Left ventricle myocardium superior (tissue), 1 donor: ENCODE results near the gene LHFPL3. TPM values are rescaled to one million over a fixed set of nuclear protein-coding genes. Genes with fewer than 3 reads are reported as not detected.

Experiments
- ATAC-seq: fragments of 200-7000 bp; cut with Tn5 transposase; one replicate; pipeline ENCODE4 v1.9.1; 2020; ENCODE audit warnings: mild to moderate bottlenecking, moderate library complexity
- DNase-seq: peaks from one replicate; pipeline ENCODE4 v3.0.0-alpha.2; 2020
- intact Hi-C: fragments of 100-400 bp; cut with micrococcal nuclease; formaldehyde crosslinking; loops from one replicate; pipeline ENCODE4 v1.11.0; 2022
- total RNA-seq: library from RNA; stranded (reverse); fragmentation: NEBNext Ultra II Directional; extraction: Animal tissue kit (Norgen Biotek cat#: 25700); gene quantifications from one replicate; pipeline ENCODE4 v1.2.1, GENCODE V29; 2021
- donor health status: DM: no; HTN: yes; CAD: no; lungs with severe emphysema.

LHFPL3 gene
- total RNA-seq, 1 donor from 2014 or later: not detected

DNA sequence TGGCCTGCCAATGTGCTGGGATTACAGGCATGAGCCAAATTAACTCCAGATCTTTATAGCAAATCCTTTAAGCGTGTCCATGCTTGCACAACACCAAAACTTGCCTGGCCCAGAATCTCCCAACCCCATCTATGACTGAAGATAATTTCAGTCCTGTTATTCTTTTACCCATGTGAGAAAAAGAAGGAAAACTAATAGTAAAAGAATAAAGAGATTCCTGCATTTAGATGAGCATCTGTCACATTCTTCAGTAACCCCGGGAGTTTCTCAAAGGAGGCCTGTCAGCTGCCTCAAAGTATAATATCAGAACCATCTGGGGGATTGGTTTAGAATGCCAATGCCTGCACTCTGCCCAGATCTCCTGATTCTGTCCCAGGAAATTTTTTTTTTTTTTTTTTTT, 527.5 kb downstream of the LHFPL3 start:
- intact Hi-C loops: loop anchor here (10.0 kb wide), 1 partner anchor 621 kb away; no protein-coding TSS in a partner anchor
- ATAC-seq: no peak

DNA sequence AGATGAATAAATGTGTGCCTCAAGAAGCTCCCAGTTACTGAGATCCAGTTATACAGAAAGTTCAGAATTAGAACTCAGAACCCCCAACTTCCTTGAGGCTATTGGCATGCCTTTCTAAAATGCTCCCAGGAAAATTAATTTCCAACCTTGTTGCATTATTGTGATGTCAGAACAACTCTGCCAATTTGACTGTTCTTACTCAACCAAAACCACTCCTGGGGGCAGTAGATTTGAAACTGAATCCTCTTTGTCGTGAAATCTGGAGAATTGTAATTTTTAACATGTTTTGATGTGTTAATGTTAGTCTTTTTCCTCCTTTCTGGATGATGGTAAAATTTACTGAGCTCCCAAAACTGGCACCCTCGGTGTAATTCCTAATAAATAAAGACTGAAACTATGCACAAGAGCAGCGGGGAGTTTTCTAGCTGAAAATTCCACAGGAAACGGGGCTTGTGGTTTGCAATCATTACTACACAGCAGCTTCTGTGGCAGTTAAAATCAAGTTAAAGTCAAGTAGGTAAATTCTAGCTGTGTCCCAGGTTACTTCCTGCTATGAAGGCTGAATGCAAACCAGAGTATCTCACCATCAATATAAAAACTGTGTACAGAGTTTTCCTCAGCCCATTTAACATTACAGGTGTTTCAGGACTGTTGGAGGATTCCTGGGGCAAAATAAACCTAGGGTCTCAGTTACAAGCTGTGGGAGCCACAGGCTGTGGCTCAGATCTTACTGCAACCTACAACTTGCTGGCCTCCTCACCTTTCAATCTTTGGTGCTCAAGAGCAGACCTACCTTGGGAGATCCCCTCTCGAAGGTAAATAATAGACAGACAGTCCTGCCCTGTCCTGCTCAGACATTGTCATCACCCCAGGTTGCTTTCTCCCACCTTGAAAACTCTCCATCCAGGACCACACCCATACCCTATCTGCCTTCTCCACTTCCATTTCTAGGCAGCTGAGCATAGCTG, 529.3 kb downstream of the LHFPL3 start:
- intact Hi-C loops: loop anchor here (10.0 kb wide), 1 partner anchor 623 kb away; no protein-coding TSS in a partner anchor

More for the DNA sequence above, 527.5 kb downstream of the LHFPL3 start:
- DNase-seq: no peak

DNA sequence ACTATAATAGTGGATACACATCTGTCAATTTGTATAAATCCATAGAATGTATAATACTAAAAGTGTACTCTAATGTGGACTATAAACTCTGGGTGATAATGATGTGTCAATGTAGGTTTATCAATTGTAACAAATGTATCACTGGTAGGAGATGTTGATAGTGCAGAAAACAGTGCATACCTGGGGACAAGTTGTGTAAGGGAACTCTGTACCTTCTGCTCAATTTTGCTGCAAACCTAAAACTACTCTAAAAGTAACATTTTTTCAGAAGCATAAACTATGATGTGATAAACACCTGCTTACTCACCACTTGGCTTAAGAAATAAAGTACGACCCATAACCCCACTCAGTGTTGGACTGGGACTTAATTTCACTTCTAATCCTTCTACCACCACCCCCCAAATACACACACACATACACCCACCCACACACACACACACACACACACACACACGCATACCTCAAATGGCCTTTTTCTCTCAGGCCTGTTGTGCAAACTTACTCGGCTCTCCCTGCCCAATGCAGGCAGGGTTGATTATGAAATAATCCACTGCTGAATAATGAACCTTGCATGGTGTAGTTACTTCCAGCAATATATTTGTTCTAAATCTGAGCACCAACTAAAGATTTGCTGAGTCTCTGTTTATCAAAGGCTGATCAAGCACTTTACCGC, 531.5 kb downstream of the LHFPL3 start:
- DNase-seq: no peak
- intact Hi-C loops: loop anchor here (10.0 kb wide), 1 partner anchor 625 kb away; no protein-coding TSS in a partner anchor
- ATAC-seq: no peak

More for the DNA sequence above, 529.3 kb downstream of the LHFPL3 start:
- DNase-seq (no peak), ATAC-seq (no peak)

DNA sequence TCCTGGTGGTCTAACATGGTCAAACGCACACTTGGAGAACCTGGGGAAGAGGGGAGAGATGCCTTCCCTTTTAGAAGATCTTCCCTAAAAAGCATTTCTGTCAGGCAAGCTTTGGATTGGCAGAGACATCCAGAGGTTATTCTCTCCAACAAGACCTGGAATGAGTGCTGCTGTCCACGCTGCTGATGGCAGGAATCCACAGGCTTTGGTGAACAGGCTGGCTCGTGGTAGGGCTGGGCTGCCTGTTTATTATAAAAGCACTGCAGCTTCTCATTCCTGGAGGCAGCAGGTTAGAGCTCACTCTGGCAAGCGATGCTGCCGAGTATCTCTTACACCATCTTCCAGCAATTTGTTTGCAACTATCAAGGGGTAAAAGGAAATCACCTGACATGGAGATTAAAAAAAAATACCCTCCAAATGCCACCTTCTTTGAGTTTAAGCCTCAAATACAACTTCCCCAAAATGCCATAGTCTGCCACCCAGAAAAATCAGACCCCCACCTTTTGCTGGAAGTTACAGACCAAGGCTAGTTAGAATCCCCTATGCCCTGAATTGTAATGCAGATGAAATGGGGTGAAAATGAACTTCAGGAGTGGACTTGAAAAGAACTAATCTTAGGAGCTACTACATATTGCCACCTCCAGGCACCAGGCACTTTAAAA, 533.5 kb downstream of the LHFPL3 start:
- peak; percentile 69 for ATAC-seq

DNA sequence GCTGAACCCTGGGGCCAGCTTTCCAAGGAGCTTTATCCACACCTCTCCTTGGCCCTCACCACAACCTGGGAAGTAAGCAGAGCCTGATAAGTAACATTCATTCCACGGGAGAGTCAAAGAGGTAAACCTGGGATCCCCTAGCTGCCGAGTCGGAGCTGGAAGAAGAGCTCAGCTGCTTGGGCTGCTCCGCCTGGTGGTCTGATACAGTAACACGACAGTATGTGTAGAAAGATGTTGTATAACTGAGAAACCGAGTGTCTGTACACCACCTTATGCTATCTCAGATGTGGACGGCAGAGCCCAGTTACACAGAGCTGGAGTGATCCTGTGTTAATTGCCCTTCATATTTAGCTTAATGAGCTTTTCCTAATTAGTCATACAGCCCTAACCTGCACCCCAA, 534.3 kb downstream of the LHFPL3 start:
- ATAC-seq (no peak), DNase-seq (no peak)
- intact Hi-C loops: no loop called here

More for the DNA sequence above, 533.5 kb downstream of the LHFPL3 start:
- DNase-seq: peak; percentile 49
- intact Hi-C loops: no loop called here

DNA sequence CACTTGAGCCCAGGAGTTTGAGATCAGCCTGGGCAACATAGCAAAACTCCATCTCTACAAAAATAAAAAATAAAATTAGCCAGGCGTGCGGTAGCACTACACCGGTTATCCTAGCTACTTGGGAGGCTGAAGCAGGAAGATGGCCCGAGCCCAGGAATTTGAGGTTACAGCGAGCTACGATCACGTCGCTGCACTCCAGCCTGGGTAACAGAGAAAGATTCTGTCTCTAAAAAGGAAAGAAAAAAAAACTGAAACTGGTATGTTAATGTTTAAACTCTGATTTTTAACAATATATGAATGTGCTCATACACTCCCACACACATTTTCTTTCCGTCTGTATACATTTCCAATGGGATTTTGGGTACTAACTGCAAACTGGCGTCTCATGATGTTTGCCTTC, 545.0 kb downstream of the LHFPL3 start:
- ATAC-seq (no peak), DNase-seq (no peak)
- intact Hi-C loops: no loop called here

DNA sequence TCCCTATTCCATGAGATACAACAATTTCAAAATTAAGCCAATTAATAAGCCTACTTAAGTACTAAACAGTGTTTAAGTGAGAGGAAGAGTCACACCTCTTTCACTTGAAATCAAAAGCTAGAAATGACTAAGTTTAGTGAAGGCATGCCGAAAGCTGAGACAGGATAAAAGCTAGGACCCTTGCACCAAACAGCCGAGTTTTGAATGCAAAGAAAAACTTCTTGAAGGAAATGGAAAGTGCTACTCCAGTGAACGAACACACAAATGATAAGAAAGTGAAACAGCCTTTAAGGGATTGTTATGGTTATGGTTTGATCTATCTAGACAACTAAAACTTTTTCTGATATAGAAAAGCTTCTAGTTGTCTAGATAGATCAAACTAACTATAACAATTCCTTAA, 550.2 kb downstream of the LHFPL3 start:
- DNase-seq (no peak), ATAC-seq (no peak)
- intact Hi-C loops: no loop called here

DNA sequence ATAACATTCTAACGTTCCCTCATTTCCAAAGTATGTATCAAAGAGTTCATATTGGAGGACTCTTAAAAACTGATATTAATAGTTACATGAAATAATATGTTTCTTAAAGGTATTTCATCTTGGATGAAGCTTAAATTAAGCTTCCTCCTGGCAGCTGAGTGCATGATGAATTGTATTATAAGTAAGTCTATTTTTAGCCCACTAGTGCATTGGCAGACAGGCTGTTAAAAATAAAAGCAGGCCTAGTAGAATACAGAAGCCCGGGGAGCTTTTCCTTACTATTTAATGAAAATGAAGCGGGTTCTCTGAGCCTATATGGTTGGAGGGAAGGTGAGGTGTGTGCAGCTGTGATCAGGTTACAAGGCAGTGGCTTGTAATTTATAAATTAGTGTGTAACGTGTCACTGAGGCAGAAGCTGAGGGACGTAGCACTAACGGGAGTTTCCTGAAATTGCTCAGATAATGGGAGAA, 554.9 kb downstream of the LHFPL3 start:
- intact Hi-C loops: loop anchor here (5.0 kb wide), 1 partner anchor 34 kb away; no protein-coding TSS in a partner anchor
- ATAC-seq (peak; percentile 85), DNase-seq (no peak)

DNA sequence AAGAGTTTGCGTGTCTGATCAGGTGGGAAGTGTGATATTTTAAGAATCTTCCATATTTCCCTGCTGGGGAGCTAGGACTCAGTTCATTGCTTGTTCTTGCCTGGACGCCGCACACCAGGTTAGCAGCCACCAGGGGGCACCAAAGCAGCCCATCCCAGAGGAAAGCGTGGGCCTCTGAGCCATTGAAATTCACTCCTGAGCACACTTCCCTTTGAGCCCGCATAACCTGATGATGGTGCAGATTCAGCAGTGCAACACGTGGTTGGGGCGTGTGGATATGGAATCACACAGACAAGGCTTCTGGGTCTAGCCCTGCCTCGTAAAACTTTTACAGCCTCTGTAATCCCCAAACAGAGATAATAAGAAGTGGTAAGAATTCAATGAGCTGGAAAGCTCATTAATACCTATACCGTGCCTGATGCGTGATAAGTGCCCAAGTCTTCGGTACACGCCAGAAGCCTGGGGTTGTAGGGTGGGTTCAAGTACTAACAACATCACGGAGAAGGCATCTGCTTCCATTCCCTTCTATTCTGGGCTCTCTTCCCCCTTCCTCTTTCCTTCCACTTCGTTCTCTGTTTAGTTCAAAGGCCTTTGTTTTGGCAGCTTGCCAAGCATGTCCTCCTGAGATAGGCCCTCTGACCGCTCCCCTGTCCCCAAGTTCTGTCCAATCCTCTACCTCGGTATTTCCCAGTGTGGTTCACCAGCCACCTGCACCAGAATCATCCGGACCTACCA, 555.5 kb downstream of the LHFPL3 start:
- ATAC-seq: peak; percentile 98
- intact Hi-C loops: loop anchor here (5.0 kb wide), 1 partner anchor 33 kb away; no protein-coding TSS in a partner anchor
- DNase-seq: peak; percentile 93

DNA sequence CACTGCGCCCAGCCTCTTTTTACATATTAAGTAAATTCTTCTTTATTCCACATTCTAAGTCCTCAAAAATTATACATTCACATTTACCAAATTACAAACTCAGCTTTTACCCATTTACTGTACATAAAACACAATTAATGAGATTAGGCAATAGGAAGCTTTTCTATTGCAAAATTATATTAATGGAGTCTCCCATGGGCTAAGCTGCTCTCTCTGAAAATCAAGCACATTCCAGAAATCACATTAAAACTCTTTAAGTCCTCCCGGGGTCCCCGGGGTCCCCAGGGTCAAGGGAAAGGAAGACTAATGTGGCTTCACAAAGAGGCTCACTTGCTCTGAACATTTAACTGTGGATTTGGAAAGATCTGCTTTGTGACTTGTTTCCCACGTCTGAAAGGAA, 558.2 kb downstream of the LHFPL3 start:
- intact Hi-C loops: no loop called here
- DNase-seq (no peak), ATAC-seq (no peak)

DNA sequence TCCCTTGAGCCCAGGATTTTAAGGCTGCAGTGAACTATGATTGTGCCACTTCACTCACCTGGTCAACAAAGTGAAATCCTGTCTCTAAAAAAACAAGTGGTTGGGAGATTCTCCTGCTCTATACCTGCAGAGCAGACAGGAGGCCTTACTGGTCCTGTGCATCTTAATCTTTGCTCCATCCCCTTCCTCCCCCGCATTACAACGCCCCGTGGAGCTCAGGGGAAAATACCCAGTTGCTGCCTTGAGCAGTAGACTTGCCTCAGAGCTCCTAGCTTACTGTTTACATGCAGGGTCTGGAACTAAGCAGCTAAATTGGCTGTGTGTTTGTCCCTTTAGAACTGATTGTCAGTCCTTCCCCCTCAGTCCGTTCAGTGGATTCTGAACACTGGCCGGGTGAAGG, 561.8 kb downstream of the LHFPL3 start:
- ATAC-seq: no peak
- no peak for DNase-seq
- intact Hi-C loops: no loop called here

DNA sequence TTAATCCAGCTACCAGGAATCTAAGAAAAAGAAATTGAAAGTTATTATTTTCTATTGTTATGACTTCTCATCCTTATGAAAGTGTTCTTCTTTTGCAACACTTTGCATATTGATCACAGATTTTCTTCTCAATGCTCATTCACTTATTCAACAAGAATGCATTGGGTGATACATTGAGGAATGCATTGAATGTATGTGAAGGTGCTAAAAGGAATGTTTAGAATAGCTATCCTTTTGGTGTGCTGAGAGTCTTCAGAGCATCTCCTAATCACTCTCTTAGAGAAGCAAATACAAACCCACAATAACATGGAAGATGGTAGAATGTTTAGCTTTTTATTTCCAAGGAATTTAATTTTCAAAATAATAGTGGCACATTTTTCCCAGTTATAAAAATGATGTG, 563.5 kb downstream of the LHFPL3 start:
- DNase-seq (no peak), ATAC-seq (no peak)
- intact Hi-C loops: no loop called here

DNA sequence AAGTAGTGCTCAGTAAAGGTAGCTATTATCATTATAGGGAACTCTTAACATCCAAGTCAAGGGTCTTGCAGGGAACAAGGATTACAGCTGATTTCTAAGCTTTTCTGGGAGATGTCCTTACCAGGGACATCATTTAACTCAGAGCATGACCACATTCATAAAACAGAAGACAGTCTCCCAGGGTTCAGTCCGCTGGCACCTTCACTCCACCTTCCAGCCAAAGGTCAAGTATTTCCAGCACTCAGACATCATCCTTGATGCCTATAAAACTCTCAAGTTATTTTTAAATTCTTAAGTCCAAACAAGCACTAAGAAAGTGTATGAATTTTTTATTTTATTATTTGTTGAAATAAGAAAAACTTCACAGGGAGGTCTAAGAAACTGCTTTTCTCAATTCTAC, 565.9 kb downstream of the LHFPL3 start:
- intact Hi-C loops: no loop called here
- DNase-seq: no peak
- ATAC-seq: no peak

DNA sequence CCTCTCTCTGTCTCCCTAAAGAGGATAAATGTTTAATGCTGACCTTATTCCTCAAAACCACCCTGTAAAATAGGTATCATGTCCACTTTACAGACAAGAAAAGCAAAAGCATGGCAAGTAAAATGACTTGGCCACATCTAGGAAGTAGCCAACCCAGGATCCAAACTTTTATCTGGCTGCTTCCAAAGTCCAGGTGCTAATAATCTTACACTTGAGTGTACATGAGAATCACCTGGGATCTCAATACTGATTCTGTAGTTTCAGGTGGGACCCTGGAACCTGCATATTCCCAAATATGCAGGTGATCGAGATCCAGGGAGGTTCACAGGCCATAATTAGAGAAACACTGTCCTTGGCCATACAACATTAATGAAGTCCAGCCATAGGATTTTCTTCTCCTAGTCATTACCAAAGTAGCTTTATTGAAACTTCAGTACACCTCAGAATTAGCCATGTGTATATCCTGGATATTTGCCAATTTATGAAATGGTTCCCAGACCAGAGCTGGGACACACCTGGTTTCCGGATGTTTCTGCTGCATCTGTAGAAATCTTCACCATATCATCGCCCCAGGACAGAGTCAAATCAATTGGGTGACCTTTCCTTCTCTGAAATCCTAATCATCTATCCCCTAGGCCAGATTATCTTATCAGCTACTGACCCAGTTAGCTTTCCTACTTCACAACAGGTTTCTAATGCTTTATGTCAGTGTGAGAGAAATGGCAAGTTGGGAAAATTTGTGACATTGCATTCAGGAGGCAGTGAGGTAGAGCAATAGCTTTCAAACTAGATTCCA, 566.5 kb downstream of the LHFPL3 start:
- ATAC-seq: no peak

DNA sequence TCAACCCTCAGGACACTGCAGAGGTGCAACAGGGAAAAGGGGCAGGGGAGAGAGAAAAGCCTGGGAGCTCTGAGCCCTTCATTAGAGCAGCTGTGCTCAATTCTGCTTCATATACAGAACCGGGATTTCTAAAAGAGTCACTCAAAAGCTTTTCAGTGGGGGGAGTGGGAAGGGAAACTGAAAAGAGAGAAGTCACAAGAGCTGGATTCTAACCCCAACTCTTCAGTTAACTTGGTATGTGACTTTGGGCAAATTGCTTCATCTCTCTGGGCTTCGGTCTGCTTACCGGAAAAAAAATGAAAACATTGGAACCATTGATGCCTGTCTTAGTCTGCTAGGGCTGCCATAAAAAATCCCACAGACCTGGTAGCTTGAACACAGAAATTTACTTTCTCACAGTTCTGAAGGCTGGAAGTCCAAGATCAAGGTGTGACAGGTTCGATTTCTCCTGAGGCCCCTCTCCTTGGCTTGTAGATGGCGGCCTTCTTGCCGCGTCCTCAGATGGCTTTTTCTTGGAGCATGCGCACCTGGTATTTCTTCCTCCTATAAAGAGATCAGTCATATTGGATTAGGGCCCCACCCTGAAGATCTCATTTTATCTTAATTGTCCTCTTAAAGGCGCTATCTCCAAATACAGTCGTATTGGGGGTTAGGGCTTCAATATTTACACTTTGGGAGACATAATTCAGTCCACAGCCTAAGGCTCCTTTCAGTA, 567.3 kb downstream of the LHFPL3 start:
- DNase-seq: no peak
- intact Hi-C loops: no loop called here
- no peak for ATAC-seq

More for the DNA sequence above, 566.5 kb downstream of the LHFPL3 start:
- DNase-seq: no peak
- intact Hi-C loops: no loop called here

DNA sequence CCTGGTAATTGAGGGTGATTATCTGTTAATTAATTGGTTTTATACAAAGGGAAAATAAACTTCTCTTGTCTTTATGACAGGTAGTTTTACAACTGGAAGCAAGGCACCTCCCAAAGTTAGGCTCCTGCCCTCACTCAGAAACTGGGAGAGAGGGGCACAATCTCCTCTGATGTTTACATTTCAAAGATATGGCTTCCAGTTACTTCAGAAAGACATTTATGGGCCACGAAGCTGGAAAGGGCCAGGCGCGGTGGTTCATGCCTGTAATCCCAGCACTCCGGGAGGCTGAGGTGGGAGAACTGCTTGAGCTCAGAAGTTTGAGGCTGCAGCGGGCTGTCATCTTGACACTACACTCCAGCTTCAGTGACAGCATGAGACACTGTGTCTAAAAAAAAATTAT, 570.0 kb downstream of the LHFPL3 start:
- intact Hi-C loops: no loop called here

DNA sequence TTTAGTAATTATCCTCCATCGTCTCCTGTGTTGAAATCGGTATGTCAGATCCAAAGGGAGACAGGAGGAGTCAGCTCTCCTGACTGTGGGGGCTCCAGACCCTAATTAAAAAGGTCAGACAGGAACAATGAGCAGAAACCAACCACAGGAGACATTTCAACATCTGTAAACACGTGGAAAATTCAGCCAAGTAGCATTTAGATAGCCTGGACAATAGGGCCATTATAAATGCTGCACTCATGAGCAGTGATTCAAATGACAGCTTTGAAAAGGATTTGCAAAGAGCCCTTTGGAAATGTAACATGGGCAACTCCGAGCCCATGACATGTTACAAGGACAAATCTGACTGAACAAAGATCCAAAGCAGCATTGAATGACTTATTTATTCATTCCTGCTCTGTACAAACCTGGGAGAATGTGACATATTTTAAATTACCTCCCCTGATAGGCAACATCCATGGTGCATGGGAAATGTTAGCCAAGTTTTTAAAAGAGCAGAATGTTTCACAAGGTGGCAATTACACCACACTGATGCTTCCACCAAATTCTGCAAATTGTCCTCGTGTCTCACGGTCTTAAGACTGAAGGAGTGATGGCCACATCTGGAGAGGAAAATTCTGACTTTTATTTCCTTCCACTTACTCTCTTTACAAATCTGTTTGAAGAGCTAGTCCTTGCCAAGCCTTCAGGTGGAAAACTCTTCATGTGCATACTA, 572.3 kb downstream of the LHFPL3 start:
- no peak for DNase-seq
- intact Hi-C loops: no loop called here
- no peak for ATAC-seq

More for the DNA sequence above, 570.0 kb downstream of the LHFPL3 start:
- DNase-seq (no peak), ATAC-seq (no peak)
